Measurements from ENCODE around the gene FLVCR1.
A peak's percentile ranks its signal among the peaks of the same experiment; 100 is the strongest.
"Not testable (repeated sequence)": the region's sequence is repeated elsewhere in the genome, so short reads cannot be mapped to it uniquely, and the experiment has no call there.

The FLVCR1 gene

GRCh38 chr1:212857992-212858460, at the start of gene FLVCR1:
Gene FLVCR1, plus strand, starts transcription at chr1:212858275. Its CDS starts 178 bp downstream, at chr1:212858453.
- peak; percentile 88 for DNase-seq (ENCODE audit: low read depth)

GRCh38 chr1:212814537-212815334, 43.3 kb upstream of the FLVCR1 start:
- DNase-seq (ENCODE audit: low read depth) = no peak

- no peak for DNase-seq (ENCODE audit: low read depth)
These were observed 41.4 kb upstream of the FLVCR1 start for GRCh38 chr1:212816567-212817278.

GRCh38 chr1:212819726-212820125, 38.3 kb upstream of the FLVCR1 start:
- DNase-seq (ENCODE audit: low read depth) = no peak

- DNase-seq (ENCODE audit: low read depth) = no peak
These were observed 37.1 kb upstream of the FLVCR1 start for GRCh38 chr1:212820969-212821368.

- DNase-seq (ENCODE audit: low read depth) = no peak
These were observed 35.1 kb upstream of the FLVCR1 start for GRCh38 chr1:212822956-212823355.

- DNase-seq (ENCODE audit: low read depth) = no peak
These were observed 33.9 kb upstream of the FLVCR1 start for GRCh38 chr1:212824201-212824600.

- no peak for DNase-seq (ENCODE audit: low read depth)
These were observed 32.1 kb upstream of the FLVCR1 start for GRCh38 chr1:212825798-212826452.

GRCh38 chr1:212827171-212827776, 30.8 kb upstream of the FLVCR1 start:
- DNase-seq (ENCODE audit: low read depth) = no peak

- DNase-seq (ENCODE audit: low read depth) = no peak
These were observed 30.2 kb upstream of the FLVCR1 start for GRCh38 chr1:212827831-212828278.

GRCh38 chr1:212828395-212828794, 29.7 kb upstream of the FLVCR1 start:
- DNase-seq (ENCODE audit: low read depth) = no peak

GRCh38 chr1:212833211-212834207, 24.6 kb upstream of the FLVCR1 start:
- DNase-seq (ENCODE audit: low read depth) = not testable (repeated sequence)

- no peak for DNase-seq (ENCODE audit: low read depth)
These were observed 19.9 kb upstream of the FLVCR1 start for GRCh38 chr1:212838145-212838544.

GRCh38 chr1:212844521-212844920, 13.6 kb upstream of the FLVCR1 start:
- not testable (repeated sequence) for DNase-seq (ENCODE audit: low read depth)

GRCh38 chr1:212847549-212847948, 10.5 kb upstream of the FLVCR1 start, which contains the start of gene SPATA45:
Gene SPATA45, minus strand, starts transcription at chr1:212847649. Its CDS starts 11,500 bp downstream, at chr1:212836149.
- DNase-seq (ENCODE audit: low read depth) = no peak

GRCh38 chr1:212852105-212852688, 5.9 kb upstream of the FLVCR1 start:
- no peak for DNase-seq (ENCODE audit: low read depth)

- DNase-seq (ENCODE audit: low read depth) = no peak
These were observed 4.4 kb upstream of the FLVCR1 start for GRCh38 chr1:212853658-212854057.

GRCh38 chr1:212856755-212857154, 1.3 kb upstream of the FLVCR1 start:
- no peak for DNase-seq (ENCODE audit: low read depth)

GRCh38 chr1:212858461-212859265, 588 bp downstream of the FLVCR1 start:
- DNase-seq (ENCODE audit: low read depth) = no peak

Data from fibroblast of the conjunctiva (primary cell).